Measurements from ENCODE around the gene RNF130.

- TF ChIP-seq CTCF (IDR thresholded peaks at IDR 0.05) (no peak), POLR2A (IDR thresholded peaks at IDR 0.05) (no peak)
Observed at GRCh38 chr5:180067986-180068385, 3.6 kb downstream of the RNF130 start.
